Smooth muscle cell (in vitro differentiated cells): ENCODE data around the gene GNG10. TPM values are rescaled to one million over a fixed set of nuclear protein-coding genes. Genes with fewer than 3 reads are reported as not detected.
A peak's percentile ranks its signal among the peaks of the same experiment; 100 is the strongest.
"Not testable (repeated sequence)": the region's sequence is repeated elsewhere in the genome, so short reads cannot be mapped to it uniquely, and the experiment has no call there.

Source experiments
- DNase-seq: peaks from one replicate; lab custom pipeline; 2025; ENCODE audit not compliant: unreplicated experiment; lab: John Stamatoyannopoulos, UW
- H2AFZ ChIP-seq: fragments of 200-600 bp; sonication (generic); 2 replicates; pipeline ENCODE4 v1.6.0; 2016; ENCODE audit warnings: antibody characterized with exemption, low read depth, mild to moderate bottlenecking
- H3F3A ChIP-seq: fragments of 200-600 bp; sonication (generic); 2 replicates; pipeline ENCODE4 v1.6.0; 2017; ENCODE audit warnings: antibody characterized with exemption, low read depth
- H3K27ac ChIP-seq: fragments of 200-600 bp; sonication (generic); 2 replicates; pipeline ENCODE4 v1.5.1; 2016; ENCODE audit warnings: low read depth, mild to moderate bottlenecking
- H3K27me3 ChIP-seq: fragments of 200-600 bp; sonication (generic); 2 replicates; pipeline ENCODE4 v1.6.1; 2016; ENCODE audit warnings: low read depth, mild to moderate bottlenecking
- H3K36me3 ChIP-seq: fragments of 200-600 bp; sonication (generic); 2 replicates; pipeline ENCODE4 v1.5.1; 2016; ENCODE audit warnings: low read depth
- H3K4me1 ChIP-seq: fragments of 200-600 bp; sonication (generic); 2 replicates; pipeline ENCODE4 v1.5.1; 2016; ENCODE audit warnings: low read depth
- H3K4me2 ChIP-seq: fragments of 200-600 bp; sonication (generic); 2 replicates; pipeline ENCODE4 v1.6.0; 2016; ENCODE audit warnings: mild to moderate bottlenecking
- H3K4me3 ChIP-seq: fragments of 200-600 bp; sonication (generic); 2 replicates; pipeline ENCODE4 v1.5.1; 2016; ENCODE audit warnings: mild to moderate bottlenecking
- H3K79me2 ChIP-seq: fragments of 200-600 bp; sonication (generic); 2 replicates; pipeline ENCODE4 v1.6.0; 2016; ENCODE audit warnings: low read depth, mild to moderate bottlenecking
- H3K9ac ChIP-seq: fragments of 200-600 bp; sonication (generic); 2 replicates; pipeline ENCODE4 v1.6.0; 2016; ENCODE audit warnings: low read depth
- H3K9me3 ChIP-seq: fragments of 200-600 bp; sonication (generic); replicated peaks from 2 replicates; pipeline ENCODE4 v1.5.1; 2016; ENCODE audit warnings: low read depth
- H4K20me1 ChIP-seq: fragments of 200-600 bp; sonication (generic); 2 replicates; pipeline ENCODE4 v1.6.0; 2016; ENCODE audit warnings: low read depth
- WGBS: methylation state at CpG from one replicate; pipeline ENCODE4 v1.1.7; 2016; ENCODE audit warnings: low lambda C conversion rate; 5-methylcytosine and 5-hydroxymethylcytosine counted together
- polyA plus RNA-seq: library from polyadenylated mRNA; unstranded; fragments of >200 nt; fragmentation: Nextera tagmentation; extraction: Ambion mirVana; gene quantifications from 2 replicates; pipeline ENCODE4 v1.2.1, GENCODE V29; 2016
- total RNA-seq: library from RNA; depleted of rRNA; stranded (reverse); fragments of >200 nt; gene quantifications from 2 replicates; pipeline ENCODE4 v1.2.3, GENCODE V29; 2014
- TF ChIP-seq, protein P1 (sequence below): fragments of 200-600 bp; sonication (generic); IDR thresholded peaks from 2 replicates; pipeline ENCODE4 v1.5.1; 2017; ENCODE audit warnings: borderline replicate concordance, mild to moderate bottlenecking, antibody characterized with exemption; ENCODE audit not compliant: insufficient read depth, poor library complexity, severe bottlenecking

Gene GNG10
- total RNA-seq (102 and 104 TPM in 2 replicates), polyA plus RNA-seq (43.8 and 47.9 TPM in 2 replicates)

DNA sequence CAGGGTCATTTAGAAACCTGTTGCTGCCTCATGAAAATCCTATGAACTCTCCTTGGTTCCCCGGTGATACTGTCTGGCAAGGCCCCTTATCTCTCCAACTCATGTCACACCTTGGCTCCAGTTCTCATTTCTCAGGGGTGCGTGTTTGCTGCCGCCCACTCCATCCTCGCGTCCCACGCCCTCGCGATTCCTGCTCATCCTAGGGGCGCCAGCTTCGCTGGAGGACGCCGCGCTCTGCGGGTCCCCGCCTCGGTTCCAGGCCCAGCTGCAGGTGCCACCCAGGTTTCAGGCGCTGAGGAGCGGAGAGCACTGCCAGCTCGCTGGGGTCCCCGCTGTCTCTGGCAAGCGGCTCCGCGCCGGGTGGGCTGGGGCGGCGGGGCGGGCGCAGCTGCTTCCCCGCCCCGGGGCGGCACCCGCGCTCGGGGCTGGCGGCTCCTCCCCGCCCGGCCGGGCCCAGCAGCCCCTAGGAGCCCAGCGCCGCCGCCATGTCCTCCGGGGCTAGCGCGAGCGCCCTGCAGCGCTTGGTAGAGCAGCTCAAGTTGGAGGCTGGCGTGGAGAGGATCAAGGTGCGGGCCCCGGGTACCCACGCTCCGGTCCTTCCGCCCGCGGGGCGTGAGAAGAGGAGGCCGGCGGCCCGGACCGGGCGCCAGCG, at the start of gene GNG10:
Gene GNG10 (plus strand): TSS at position 456 of the 652 bp plus-strand sequence. CDS start 30 bp downstream, at position 486.
- Histone ChIP-seq H3K9ac (peak within 1 kb of the TSS; percentile 78), H3K4me2 (peak within 1 kb of the TSS; percentile 96), H3K4me3 (peak within 1 kb of the TSS; percentile 81), H3K79me2 (peaks cover 28% of the 10 kb centered on the region), H3K27me3 (no peaks in the 10 kb centered on the region), H3K27ac (peak within 1 kb of the TSS; percentile 34), H2AFZ (peak within 1 kb of the TSS; percentile 83), H4K20me1 (peaks cover 33% of the 10 kb centered on the region), H3K9me3 (no peaks in the 10 kb centered on the region), H3K36me3 (no peaks in the 10 kb centered on the region), H3K4me1 (peaks cover 13% of the 10 kb centered on the region), H3F3A (peaks cover 3% of the 10 kb centered on the region)
- TF ChIP-seq, protein P1, sequence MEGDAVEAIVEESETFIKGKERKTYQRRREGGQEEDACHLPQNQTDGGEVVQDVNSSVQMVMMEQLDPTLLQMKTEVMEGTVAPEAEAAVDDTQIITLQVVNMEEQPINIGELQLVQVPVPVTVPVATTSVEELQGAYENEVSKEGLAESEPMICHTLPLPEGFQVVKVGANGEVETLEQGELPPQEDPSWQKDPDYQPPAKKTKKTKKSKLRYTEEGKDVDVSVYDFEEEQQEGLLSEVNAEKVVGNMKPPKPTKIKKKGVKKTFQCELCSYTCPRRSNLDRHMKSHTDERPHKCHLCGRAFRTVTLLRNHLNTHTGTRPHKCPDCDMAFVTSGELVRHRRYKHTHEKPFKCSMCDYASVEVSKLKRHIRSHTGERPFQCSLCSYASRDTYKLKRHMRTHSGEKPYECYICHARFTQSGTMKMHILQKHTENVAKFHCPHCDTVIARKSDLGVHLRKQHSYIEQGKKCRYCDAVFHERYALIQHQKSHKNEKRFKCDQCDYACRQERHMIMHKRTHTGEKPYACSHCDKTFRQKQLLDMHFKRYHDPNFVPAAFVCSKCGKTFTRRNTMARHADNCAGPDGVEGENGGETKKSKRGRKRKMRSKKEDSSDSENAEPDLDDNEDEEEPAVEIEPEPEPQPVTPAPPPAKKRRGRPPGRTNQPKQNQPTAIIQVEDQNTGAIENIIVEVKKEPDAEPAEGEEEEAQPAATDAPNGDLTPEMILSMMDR = no peak
- peak; percentile 41 for DNase-seq
- under 1% methylated on average over 46 of the region's 61 CpGs for WGBS

GRCh38 chr9:111613436-111614040, 47.9 kb upstream of the GNG10 start:
- Histone ChIP-seq H2AFZ (no peak overlapping the region), H3K4me1 (no peaks in the 10 kb centered on the region), H3K36me3 (no peaks in the 10 kb centered on the region), H4K20me1 (no peaks in the 10 kb centered on the region), H3K9ac (no peak overlapping the region), H3K4me3 (no peak overlapping the region), H3K27me3 (no peaks in the 10 kb centered on the region), H3K4me2 (no peak overlapping the region), H3K27ac (no peak overlapping the region), H3K79me2 (no peaks in the 10 kb centered on the region), H3F3A (no peaks in the 10 kb centered on the region), H3K9me3 (no peaks in the 10 kb centered on the region)
- DNase-seq = no peak
- 67% methylated on average over 4 of the region's 4 CpGs for WGBS
- TF ChIP-seq, protein P1 = no peak

DNA sequence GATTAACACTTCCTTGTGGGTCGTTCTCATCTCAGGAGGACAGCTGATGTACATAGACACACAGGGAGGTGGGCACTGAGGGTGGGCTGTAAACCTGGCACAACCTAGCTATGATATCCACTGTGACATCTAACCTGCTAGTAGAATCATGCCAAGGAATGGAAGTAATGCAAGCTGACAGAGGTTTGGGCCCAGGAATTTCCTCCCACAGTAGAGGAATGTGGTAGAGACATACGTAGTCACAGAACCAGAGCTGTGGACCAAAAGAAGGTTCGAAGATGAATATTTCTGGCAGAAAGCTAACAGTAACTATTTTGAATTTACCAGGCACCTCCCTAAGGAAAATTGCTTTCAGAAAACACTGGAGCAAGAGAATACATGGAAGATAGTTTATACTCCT, 45.5 kb upstream of the GNG10 start:
- no peaks in the 10 kb centered on the region for H4K20me1 ChIP-seq
- DNase-seq = no peak
- H3K9me3 ChIP-seq = no peaks in the 10 kb centered on the region
- H3K36me3 ChIP-seq = no peaks in the 10 kb centered on the region
- no peaks in the 10 kb centered on the region for H3K27me3 ChIP-seq
- no peak overlapping the region for H3K4me2 ChIP-seq
- H3F3A ChIP-seq = no peaks in the 10 kb centered on the region
- no peak overlapping the region for H2AFZ ChIP-seq
- WGBS = 81% methylated on average over 3 of the region's 3 CpGs
- H3K79me2 ChIP-seq = no peaks in the 10 kb centered on the region
- H3K27ac ChIP-seq = no peak overlapping the region
- H3K4me3 ChIP-seq = no peak overlapping the region
- TF ChIP-seq, protein P1 = no peak
- no peaks in the 10 kb centered on the region for H3K4me1 ChIP-seq
- no peak overlapping the region for H3K9ac ChIP-seq

GRCh38 chr9:111617349-111617748, 44.1 kb upstream of the GNG10 start:
- H4K20me1 ChIP-seq, H3K27me3 ChIP-seq, H3K4me2 ChIP-seq, H3F3A ChIP-seq, H3K4me1 ChIP-seq, H3K9ac ChIP-seq, H3K27ac ChIP-seq, H3K9me3 ChIP-seq, H2AFZ ChIP-seq, H3K4me3 ChIP-seq, H3K79me2 ChIP-seq, DNase-seq, H3K36me3 ChIP-seq: not testable (repeated sequence)
- WGBS = 100% methylated on average over 4 of the region's 29 CpGs
